ENCODE data around the gene ZSWIM3. TPM values are rescaled to one million over a fixed set of nuclear protein-coding genes. Genes with fewer than 3 reads are reported as not detected.
A peak's percentile ranks its signal among the peaks of the same experiment; 100 is the strongest.

The ZSWIM3 gene
- total and polyA plus RNA-seq, 11 donors, result 1.3 to 3.1 (median 2.1) TPM

GRCh38 chr20:45909817-45910669 lies 52.6 kb downstream of the ZSWIM3 start:
- H3K27ac ChIP-seq, result peak overlapping the region in 10 of 12 donors; percentile 25 to 91 (median 51)
- intact Hi-C loops (cut with DNase I), result loop anchor here in 1 of 10 donors (2.0 kb wide), 1 partner anchor 25 kb away; the partner anchor contains the start of gene PCIF1
- no peak for DNase-seq
- H3K27me3 ChIP-seq, result peaks cover 0 to 5% (median 0%) of the 10 kb centered on the region in 9 donors
- no peaks in the 10 kb centered on the region for H3K9me3 ChIP-seq
- H3K4me1 ChIP-seq, result peaks cover 0 to 54% (median 18%) of the 10 kb centered on the region in 12 donors
- WGBS, 4 donors, result 75 to 83% (median 79%) methylated on average over 21 to 22 of the region's 22 CpGs
- peak overlapping the region in 9 of 12 donors; percentile 9 to 65 (median 62) for H3K4me3 ChIP-seq
- ATAC-seq, result no peak
- peaks cover 0 to 38% (median 10%) of the 10 kb centered on the region in 9 donors for H3K36me3 ChIP-seq
- TF ChIP-seq POLR2A (IDR thresholded peaks at IDR 0.05) (no peak), CTCF (IDR thresholded peaks at IDR 0.05) (no peak)

DNA sequence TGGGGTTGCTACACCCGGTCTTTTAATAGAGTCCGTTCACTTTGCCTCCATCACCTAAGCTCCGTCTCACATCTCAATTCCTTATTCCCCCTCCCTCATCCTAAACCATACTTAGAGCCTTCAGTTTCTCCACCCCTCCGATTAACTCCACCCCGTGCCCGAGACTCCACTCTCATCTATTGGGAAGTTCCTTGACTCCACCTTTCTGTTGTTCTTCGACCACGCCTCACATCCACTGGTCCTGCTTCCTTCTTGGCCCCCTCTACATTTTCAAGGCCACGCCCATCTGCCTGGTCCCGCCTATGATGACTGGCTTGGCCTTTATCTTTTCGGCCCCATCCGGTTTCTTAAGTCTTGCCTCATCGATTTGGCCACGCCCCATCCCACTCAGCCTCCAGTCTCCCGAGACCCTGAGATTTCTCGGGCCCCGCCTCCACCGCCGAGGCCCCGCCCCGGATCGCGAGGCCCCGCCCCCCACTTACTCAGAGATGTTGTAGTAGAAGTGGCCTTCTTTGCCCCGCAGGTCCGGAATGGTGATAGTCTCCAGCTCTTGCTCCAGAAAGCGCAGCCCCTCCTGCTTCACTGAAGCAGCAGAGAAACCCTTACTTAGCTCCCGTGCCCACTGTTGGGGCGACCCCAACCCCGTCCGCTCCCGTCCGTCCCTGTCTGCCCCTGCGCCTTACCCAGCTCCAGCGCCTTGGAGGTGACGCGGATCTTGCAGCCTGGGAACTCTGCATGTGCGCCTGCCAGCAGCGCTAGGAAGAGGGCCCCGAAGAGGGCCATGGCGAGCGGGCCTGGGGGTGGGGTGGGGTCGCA lies 53.5 kb downstream of the ZSWIM3 start:
- DNase-seq (peak; percentile 96 to 97 (median 97)), ATAC-seq (peak; percentile 82 to 94 (median 92))
- WGBS, 4 donors, result 3 to 6% (median 4%) methylated on average over 33 to 43 of the region's 43 CpGs
- H3K4me3 ChIP-seq, result peak overlapping the region; percentile 18 to 67 (median 60)
- peak overlapping the region; percentile 42 to 91 (median 80) for H3K27ac ChIP-seq
- H3K36me3 ChIP-seq, result peaks cover 0 to 29% (median 8%) of the 10 kb centered on the region in 9 donors
- no peaks in the 10 kb centered on the region for H3K9me3 ChIP-seq
- intact Hi-C loops (cut with DNase I), result loop anchor here in 4 of 10 donors (1.0 to 2.0 kb wide), 3 partner anchors 23 to 60 kb away; partner anchors contain the start of gene PCIF1 (in 4 of the 4)
- TF ChIP-seq CTCF (IDR thresholded peaks at IDR 0.05) (no peak), POLR2A (IDR thresholded peaks at IDR 0.05) (peak in 1 of 2 donors; percentile 60)
- peaks cover 0 to 5% (median 0%) of the 10 kb centered on the region in 9 donors for H3K27me3 ChIP-seq
- peaks cover 0 to 60% (median 18%) of the 10 kb centered on the region in 12 donors for H3K4me1 ChIP-seq

DNA sequence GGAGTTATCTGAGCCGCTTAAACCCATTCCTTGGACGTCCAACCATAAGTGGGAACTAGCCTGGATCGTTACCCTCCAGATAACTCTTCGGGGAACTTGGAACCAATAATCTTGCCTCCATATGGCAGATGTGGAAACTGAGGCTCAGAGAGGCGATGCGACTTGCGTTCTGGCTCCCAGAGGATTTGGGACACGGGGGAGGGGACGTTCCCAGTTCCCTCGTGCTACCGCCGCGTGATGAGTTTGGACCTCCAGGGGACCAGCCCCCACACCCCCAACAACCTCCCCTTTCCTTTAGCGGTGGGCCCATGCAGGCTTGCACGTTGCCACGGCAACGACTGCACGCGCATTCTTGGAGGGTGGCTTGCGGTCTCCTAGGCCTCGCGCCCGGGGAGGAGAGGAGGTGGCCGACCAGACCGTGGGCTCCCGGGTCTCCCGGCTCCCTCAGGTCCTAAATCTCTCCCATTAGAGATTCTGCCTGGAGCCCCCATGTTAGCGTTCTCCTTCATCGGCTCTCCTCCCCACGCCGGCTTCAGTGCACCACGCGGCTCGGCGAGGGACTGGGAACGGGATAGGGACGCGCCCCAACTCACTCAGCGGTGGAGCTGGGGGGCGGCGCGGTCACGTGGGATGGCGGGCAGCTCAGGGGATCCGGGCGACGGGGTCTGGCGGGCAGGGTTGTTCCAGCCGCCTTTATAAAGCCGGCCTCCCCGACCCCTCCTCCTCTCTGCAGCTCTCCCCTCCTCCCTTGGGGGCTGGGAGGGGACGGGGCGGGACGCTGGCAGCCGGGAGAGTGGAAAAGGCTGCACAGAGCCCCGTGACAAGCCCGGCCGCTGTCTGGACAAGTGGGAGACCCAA lies 54.3 kb downstream of the ZSWIM3 start, which contains the start of gene PLTP:
Gene PLTP, minus strand, starts transcription at position 670 of the 858 bp plus-strand sequence. CDS start 703 bp downstream, outside the sequence.
- intact Hi-C loops (cut with DNase I), result loop anchor here in 4 of 10 donors (1.0 to 2.0 kb wide), 3 partner anchors 23 to 60 kb away; partner anchors contain the start of gene PCIF1 (in 4 of the 4)
- WGBS, 4 donors, result 1 to 2% (median 1%) methylated on average over 32 to 58 of the region's 58 CpGs
- TF ChIP-seq CTCF (IDR thresholded peaks at IDR 0.05), result no peak
- TF ChIP-seq POLR2A (IDR thresholded peaks at IDR 0.05), result peak in 1 of 2 donors; percentile 66
- ATAC-seq, result peak; percentile 28 to 69 (median 57)
- peaks cover 0 to 60% (median 18%) of the 10 kb centered on the region in 12 donors for H3K4me1 ChIP-seq
- H3K9me3 ChIP-seq, result no peaks in the 10 kb centered on the region
- H3K36me3 ChIP-seq, result peaks cover 0 to 21% (median under 1%) of the 10 kb centered on the region in 9 donors
- DNase-seq, result peak; percentile 78 to 88 (median 79)
- H3K4me3 ChIP-seq, result peak within 1 kb of the TSS; percentile 18 to 67 (median 60)
- H3K27ac ChIP-seq, result peak within 1 kb of the TSS; percentile 42 to 91 (median 80)
- H3K27me3 ChIP-seq, result peaks cover 0 to 5% (median 0%) of the 10 kb centered on the region in 9 donors
